Right hindlimb (tissue), 1 donor: ENCODE measurements around the gene CEACAM8.
"Not testable (repeated sequence)": the region's sequence is repeated elsewhere in the genome, so short reads cannot be mapped to it uniquely, and the experiment has no call there.

Source experiments
- DNase-seq: peaks from one replicate; pipeline ENCODE4 v3.0.0-alpha.2; 2018

The CEACAM8 gene

GRCh38 chr19:42571116-42571515 is 23.6 kb downstream of the CEACAM8 start:
- no peak for DNase-seq

- DNase-seq, result no peak
These were observed 25.5 kb downstream of the CEACAM8 start for GRCh38 chr19:42569193-42569592.

GRCh38 chr19:42568006-42568405 is 26.7 kb downstream of the CEACAM8 start:
- no peak for DNase-seq

- DNase-seq, result no peak
These were observed 27.2 kb downstream of the CEACAM8 start for GRCh38 chr19:42567567-42567966.

GRCh38 chr19:42563352-42564210 is 31.1 kb downstream of the CEACAM8 start:
- no peak for DNase-seq

GRCh38 chr19:42561512-42561911 is 33.2 kb downstream of the CEACAM8 start:
- no peak for DNase-seq

GRCh38 chr19:42560731-42561130 is 34.0 kb downstream of the CEACAM8 start:
- no peak for DNase-seq

GRCh38 chr19:42558450-42559150 is 36.1 kb downstream of the CEACAM8 start:
- no peak for DNase-seq

- DNase-seq, result not testable (repeated sequence)
These were observed 37.3 kb downstream of the CEACAM8 start for GRCh38 chr19:42557386-42557871.

- no peak for DNase-seq
These were observed 38.9 kb downstream of the CEACAM8 start for GRCh38 chr19:42555801-42556200.

GRCh38 chr19:42555317-42555716 is 39.4 kb downstream of the CEACAM8 start:
- no peak for DNase-seq

GRCh38 chr19:42554046-42554575 is 40.6 kb downstream of the CEACAM8 start:
- no peak for DNase-seq

- no peak for DNase-seq
These were observed 41.3 kb downstream of the CEACAM8 start for GRCh38 chr19:42553292-42554045.

- DNase-seq, result no peak
These were observed 42.3 kb downstream of the CEACAM8 start for GRCh38 chr19:42552086-42553065.

GRCh38 chr19:42550521-42550920 is 44.2 kb downstream of the CEACAM8 start:
- DNase-seq, result not testable (repeated sequence)

GRCh38 chr19:42549067-42549466 is 45.7 kb downstream of the CEACAM8 start:
- DNase-seq, result not testable (repeated sequence)

- DNase-seq, result no peak
These were observed 46.2 kb downstream of the CEACAM8 start for GRCh38 chr19:42548552-42548951.

- DNase-seq, result no peak
These were observed 46.8 kb downstream of the CEACAM8 start for GRCh38 chr19:42547929-42548328.

- DNase-seq, result no peak
These were observed 47.8 kb downstream of the CEACAM8 start for GRCh38 chr19:42546831-42547500.

- no peak for DNase-seq
These were observed 50.6 kb downstream of the CEACAM8 start for GRCh38 chr19:42544146-42544545.

GRCh38 chr19:42542791-42543190 is 51.9 kb downstream of the CEACAM8 start:
- DNase-seq, result no peak
